ENCODE measurements around the gene CT47C1.
"Not testable (repeated sequence)": the region's sequence is repeated elsewhere in the genome, so short reads cannot be mapped to it uniquely, and the experiment has no call there.

The CT47C1 gene

DNA sequence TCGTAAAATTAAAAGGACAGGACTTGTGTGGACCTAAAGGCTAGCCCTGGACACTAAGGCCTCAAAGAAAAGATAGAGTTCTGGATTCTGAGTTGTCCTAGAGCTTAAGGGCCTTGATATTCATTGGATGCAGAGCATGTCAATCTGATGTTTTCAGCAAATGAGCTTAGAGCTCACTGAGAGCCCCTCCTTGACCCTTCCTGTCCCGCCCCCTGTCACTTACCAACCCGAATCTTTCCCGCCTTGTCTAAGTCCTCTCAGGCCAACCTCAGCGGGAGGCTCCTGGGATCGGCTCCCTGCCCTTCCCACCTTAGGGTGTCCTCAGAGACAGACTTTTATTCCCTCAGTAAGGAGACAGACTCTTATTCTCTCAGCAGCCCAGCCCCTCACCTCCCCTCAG, at the start of gene CT47C1:
Gene CT47C1, plus strand, starts transcription at position 250 of the 400 bp plus-strand sequence. CDS start 233 bp downstream, outside the sequence.
- no peak for DNase-seq (ENCODE audit: low read depth)

- DNase-seq (ENCODE audit: low read depth), result no peak
These were observed 46.9 kb upstream of the CT47C1 start for GRCh38 chrX:119025900-119026299.

GRCh38 chrX:119026344-119026743, 46.4 kb upstream of the CT47C1 start:
- DNase-seq (ENCODE audit: low read depth), result not testable (repeated sequence)

- DNase-seq (ENCODE audit: low read depth), result not testable (repeated sequence)
These were observed 44.6 kb upstream of the CT47C1 start for GRCh38 chrX:119027960-119028732.

DNA sequence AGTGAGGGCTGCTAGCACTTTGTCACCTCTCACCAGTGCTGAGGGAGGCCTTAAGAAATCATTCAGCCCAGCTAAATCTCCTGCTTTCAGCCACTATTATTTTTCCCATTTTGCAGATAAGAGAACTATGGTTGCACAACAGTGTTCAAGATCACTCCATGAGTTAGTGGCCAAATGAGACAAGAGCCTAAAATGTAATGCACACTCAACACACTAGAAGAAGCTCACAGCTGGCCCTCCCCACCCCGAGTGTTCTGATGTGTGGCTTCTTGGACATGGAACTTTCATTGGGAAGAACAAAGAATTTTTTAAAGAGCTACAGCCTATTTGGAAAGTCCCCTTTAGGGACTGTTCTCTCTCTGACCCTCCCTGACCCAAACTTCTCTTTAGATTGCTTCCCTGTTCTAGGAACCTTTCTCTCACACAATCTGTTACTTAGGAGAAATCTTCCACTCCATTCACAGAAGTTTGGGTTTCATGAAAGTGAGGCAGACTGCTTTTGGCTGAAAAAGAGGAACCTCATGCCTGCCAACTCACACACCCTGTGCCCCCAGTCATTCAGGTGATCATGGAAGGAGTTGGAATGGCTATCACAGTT, 44.0 kb upstream of the CT47C1 start:
- DNase-seq (ENCODE audit: low read depth), result no peak

GRCh38 chrX:119029656-119030055, 43.1 kb upstream of the CT47C1 start:
- DNase-seq (ENCODE audit: low read depth), result not testable (repeated sequence)

GRCh38 chrX:119030990-119031389, 41.8 kb upstream of the CT47C1 start:
- DNase-seq (ENCODE audit: low read depth), result no peak

GRCh38 chrX:119036107-119037029, 36.4 kb upstream of the CT47C1 start:
- no peak for DNase-seq (ENCODE audit: low read depth)

GRCh38 chrX:119040432-119040831, 32.4 kb upstream of the CT47C1 start:
- DNase-seq (ENCODE audit: low read depth), result no peak

- DNase-seq (ENCODE audit: low read depth), result peak; percentile 40
These were observed 31.6 kb upstream of the CT47C1 start for GRCh38 chrX:119041175-119041574.

- DNase-seq (ENCODE audit: low read depth), result no peak
These were observed 30.8 kb upstream of the CT47C1 start for GRCh38 chrX:119042040-119042439.

DNA sequence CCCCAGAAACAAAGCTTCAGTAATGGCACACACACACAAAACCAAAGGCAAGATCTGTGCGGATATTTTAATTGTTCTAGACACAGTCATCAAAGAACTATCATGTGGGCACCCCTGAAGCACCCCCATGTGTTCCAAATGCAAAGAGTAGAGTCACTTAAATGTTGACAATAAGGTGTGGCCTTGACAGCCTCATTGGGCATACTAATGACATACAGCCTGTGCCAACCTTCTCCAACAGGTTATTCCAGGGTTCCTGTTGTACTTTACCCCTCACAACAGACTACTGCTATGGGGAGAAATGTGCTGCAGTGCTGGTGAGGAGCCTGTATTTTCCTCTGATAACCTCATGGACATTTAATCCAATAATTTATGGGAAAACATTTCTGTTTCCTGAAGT, 29.8 kb upstream of the CT47C1 start:
- DNase-seq (ENCODE audit: low read depth), result no peak

DNA sequence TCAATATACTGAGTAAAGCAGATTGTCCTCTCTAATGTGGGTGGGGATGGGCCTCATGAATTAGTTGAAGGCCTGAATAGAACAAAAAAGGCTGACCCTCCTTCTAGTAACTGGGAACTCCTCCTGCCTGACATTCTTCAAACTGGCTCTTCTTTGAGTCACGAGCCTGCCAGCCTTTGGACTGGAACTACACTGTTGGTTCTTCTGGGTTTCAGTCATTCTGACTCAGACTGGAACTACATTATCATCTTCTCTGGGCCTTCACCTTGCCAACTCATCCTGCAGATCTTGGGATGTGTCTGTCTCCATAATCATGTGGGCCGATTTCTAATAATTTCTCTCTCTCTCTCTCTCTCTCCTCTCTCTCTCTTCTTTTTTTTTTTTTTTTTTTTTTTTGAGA, 26.9 kb upstream of the CT47C1 start:
- DNase-seq (ENCODE audit: low read depth), result no peak

- no peak for DNase-seq (ENCODE audit: low read depth)
These were observed 17.1 kb upstream of the CT47C1 start for GRCh38 chrX:119055687-119056086.

DNA sequence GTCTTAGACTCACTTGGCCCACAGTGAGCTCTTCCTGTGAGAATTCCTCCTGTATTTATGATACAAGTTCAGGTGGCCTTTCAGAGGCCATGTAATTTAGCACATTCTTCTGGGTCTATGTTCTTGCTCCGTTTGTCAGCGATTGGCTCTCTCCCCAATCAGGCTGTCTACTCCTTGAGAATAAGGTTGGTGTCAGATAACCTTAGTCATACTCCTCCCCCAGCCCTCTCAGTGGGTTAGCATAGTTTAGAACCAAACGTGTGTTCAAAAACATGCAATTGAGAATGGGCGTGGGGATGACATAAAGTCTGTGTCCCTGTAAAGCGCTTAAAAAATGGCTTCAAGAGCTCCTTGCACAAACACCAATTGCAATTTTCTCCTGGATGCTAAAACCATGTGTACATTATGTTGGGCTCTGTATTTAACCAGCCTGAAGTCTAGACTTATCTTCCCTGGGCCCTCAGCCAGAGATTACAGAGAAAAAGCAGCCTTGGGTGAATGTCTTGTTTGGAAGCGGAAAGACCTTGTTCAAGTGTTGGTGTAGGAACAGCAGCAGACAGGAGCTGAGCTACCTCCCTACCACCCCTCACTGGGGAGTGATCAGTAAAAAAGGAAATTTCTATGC, 9.9 kb upstream of the CT47C1 start:
- peak; percentile 24 for DNase-seq (ENCODE audit: low read depth)

DNA sequence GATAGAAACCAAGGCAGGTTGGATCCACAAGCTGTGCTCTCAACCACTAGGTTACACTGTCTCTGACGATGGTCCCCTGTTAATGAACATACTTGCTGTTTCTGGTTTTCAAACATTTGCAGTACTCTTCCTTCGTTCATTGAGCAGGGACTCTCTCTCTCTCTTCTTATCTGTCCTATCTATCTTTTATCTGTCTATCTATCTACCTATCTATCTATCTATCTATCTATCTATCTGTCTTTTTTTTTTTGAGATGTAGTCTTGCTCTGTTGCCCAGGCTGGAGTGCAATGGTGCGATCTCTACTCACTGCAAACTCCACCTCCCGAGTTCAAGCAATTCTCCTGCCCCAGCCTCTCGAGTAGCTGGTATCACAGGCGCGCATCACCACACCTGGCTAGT, 9.4 kb upstream of the CT47C1 start:
- no peak for DNase-seq (ENCODE audit: low read depth)

- no peak for DNase-seq (ENCODE audit: low read depth)
These were observed 5.6 kb upstream of the CT47C1 start for GRCh38 chrX:119067023-119067739.

- DNase-seq (ENCODE audit: low read depth), result no peak
These were observed 3.7 kb upstream of the CT47C1 start for GRCh38 chrX:119069128-119069527.

GRCh38 chrX:119069762-119070161, 3.0 kb upstream of the CT47C1 start:
- no peak for DNase-seq (ENCODE audit: low read depth)

DNA sequence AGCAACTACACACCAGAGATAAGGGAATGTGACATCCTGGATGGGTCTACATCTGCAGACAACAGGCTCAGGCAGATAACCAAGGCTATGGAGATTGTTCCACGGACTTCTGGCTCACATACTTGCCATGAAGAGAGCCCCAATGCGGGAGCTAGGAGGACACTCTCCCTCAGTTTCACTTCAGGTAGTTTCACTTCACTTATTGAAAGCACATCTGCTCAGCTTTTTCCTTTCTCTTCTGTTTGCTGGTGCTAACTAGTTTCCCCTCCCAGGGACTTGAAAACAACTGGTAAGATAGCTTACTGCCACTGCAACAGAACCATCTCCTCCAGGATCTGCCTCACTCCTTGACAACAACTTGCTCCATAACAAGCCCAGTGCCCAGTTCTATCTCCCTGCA, 1.4 kb upstream of the CT47C1 start:
- no peak for DNase-seq (ENCODE audit: low read depth)

DNA sequence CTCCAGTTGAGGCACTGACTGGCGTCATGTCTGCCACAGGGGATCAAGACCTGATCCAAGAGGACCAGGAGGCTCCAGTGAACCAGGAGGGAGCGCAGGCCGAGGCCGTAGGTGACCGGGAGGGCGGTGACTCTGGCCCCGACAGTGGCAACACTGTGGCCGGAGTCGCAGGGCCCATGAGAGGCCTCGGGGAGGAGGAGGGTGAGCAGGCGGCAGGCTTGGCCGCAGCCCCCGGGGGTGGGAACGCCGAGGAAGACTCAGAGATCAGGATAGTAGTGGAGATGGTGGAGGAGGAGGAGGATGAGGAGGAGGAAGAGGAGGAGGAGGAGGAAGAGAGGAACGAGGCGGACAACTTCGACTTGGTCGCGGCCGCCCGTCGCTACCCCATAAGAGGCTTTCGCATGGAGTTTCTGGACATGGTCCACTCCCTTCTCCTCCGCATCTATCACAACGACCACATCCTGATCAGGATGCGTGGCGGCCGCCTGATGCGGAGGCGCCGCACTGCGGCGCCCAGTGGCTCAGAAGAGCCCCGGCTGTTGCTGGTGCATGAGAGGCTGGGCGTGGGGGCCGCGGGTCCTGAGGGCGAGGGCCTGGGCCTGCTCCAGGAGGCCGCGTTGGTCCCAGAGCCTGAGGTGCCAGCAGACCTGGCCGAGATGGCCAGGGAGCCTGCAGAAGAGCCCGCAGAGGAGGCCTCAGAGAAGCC, 560 bp downstream of the CT47C1 start:
- DNase-seq (ENCODE audit: low read depth), result no peak
